HL-60 (cell line): ENCODE data around the gene NPAS1.

Experiments used
- DNase-seq, 2 experiments: peaks; one replicate each; pipeline ENCODE4 v3.0.0-alpha.2; 2010 to 2020; ENCODE audit warnings: low read depth in 1 of 2, low spot score in 1 of 2
- H3K27ac ChIP-seq: fragments of 250-450 bp; sonication (Bioruptor Pico); replicated peaks from 2 replicates; pipeline ENCODE4 v1.5.1; 2020; ENCODE audit warnings: mild to moderate bottlenecking, moderate library complexity
- H3K27me3 ChIP-seq: fragments of 250-450 bp; sonication (Bioruptor Pico); 2 replicates; pipeline ENCODE4 v1.5.1; 2021; ENCODE audit warnings: mild to moderate bottlenecking, moderate library complexity; ENCODE audit not compliant: insufficient read depth, poor library complexity, severe bottlenecking
- H3K4me3 ChIP-seq: replicated peaks from 2 replicates; pipeline ENCODE4 v1.5.1; 2011; ENCODE audit warnings: mild to moderate bottlenecking, control low read depth, low read length; ENCODE audit not compliant: insufficient read depth
- GABPA ChIP-seq: IDR thresholded peaks from 2 replicates; pipeline ENCODE4 v1.6.1; 2012; ENCODE audit warnings: low read depth
- POLR2AphosphoS5 ChIP-seq: IDR thresholded peaks from 2 replicates; pipeline ENCODE4 v1.6.1; 2012; ENCODE audit warnings: low read depth
- REST ChIP-seq: IDR thresholded peaks from 2 replicates; pipeline ENCODE4 v1.6.1; 2012; ENCODE audit warnings: low read depth; ENCODE audit not compliant: insufficient replicate concordance
- SPI1 ChIP-seq: IDR thresholded peaks from 2 replicates; pipeline ENCODE4 v1.6.1; 2012; ENCODE audit warnings: low read depth, mild to moderate bottlenecking, borderline replicate concordance
- TF ChIP-seq, protein P1 (sequence below): IDR thresholded peaks from one replicate; pipeline ENCODE4 v1.5.1; 2011; ENCODE audit warnings: low read length, control low read depth, inconsistent platforms; ENCODE audit not compliant: insufficient read depth

Gene NPAS1

DNA sequence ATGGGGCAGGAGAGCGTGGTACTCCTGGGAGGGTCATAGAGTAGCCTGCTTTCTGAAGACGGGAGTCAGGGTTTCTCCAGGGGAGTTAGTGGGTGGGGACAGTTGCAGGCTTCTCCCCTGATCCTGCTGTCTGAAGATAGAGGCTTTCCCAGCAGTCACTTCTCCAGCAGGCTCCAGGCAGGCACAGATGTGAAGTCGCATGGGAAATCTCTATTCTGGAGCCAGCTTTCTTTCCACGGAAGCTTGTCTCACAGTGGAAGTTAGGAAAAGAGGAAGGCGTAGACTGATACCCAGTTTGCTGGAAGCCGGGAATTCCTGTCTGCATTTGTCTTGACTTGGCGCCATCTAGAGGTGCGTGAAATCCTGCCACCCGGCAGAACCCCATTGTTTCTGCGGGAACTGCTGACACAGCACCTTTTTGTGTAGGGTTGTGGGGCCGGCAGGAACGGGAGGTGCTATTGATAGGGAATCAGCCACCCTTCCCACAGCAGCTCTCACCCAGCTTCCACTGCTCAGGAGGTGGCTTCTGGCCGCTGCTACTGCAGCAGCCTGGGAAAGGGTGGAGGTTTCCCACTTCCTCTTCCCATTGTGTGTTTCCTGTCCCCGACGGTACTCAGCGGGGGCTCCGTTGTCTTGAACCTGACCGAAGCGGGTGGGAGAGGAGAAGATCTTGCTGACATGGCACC, 28.5 kb upstream of the NPAS1 start:
- DNase-seq, result peak; percentile 14 to 47
- Histone ChIP-seq H3K27ac (no peak overlapping the region), H3K27me3 (no peaks in the 10 kb centered on the region), H3K4me3 (no peak overlapping the region)
- TF ChIP-seq REST (no peak), SPI1 (no peak), GABPA (no peak)
- TF ChIP-seq, protein P1, sequence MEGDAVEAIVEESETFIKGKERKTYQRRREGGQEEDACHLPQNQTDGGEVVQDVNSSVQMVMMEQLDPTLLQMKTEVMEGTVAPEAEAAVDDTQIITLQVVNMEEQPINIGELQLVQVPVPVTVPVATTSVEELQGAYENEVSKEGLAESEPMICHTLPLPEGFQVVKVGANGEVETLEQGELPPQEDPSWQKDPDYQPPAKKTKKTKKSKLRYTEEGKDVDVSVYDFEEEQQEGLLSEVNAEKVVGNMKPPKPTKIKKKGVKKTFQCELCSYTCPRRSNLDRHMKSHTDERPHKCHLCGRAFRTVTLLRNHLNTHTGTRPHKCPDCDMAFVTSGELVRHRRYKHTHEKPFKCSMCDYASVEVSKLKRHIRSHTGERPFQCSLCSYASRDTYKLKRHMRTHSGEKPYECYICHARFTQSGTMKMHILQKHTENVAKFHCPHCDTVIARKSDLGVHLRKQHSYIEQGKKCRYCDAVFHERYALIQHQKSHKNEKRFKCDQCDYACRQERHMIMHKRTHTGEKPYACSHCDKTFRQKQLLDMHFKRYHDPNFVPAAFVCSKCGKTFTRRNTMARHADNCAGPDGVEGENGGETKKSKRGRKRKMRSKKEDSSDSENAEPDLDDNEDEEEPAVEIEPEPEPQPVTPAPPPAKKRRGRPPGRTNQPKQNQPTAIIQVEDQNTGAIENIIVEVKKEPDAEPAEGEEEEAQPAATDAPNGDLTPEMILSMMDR, result peak; percentile 66

GRCh38 chr19:46992699-46993535, 26.7 kb upstream of the NPAS1 start:
- no peak overlapping the region for H3K4me3 ChIP-seq
- TF ChIP-seq REST, result no peak
- TF ChIP-seq GABPA, result no peak
- no peak for TF ChIP-seq POLR2AphosphoS5
- TF ChIP-seq SPI1, result no peak
- TF ChIP-seq, protein P1, result no peak
- DNase-seq, result no peak
- H3K27me3 ChIP-seq, result no peaks in the 10 kb centered on the region
- no peak overlapping the region for H3K27ac ChIP-seq

GRCh38 chr19:46993622-46994021, 26.0 kb upstream of the NPAS1 start:
- H3K27ac ChIP-seq, result no peak overlapping the region
- DNase-seq, result no peak
- H3K4me3 ChIP-seq, result no peak overlapping the region
- no peak for TF ChIP-seq REST
- TF ChIP-seq, protein P1, result no peak
- no peak for TF ChIP-seq GABPA
- no peak for TF ChIP-seq POLR2AphosphoS5
- TF ChIP-seq SPI1, result no peak
- no peaks in the 10 kb centered on the region for H3K27me3 ChIP-seq
